Measurements from ENCODE around the gene IFITM5.
"Not testable (repeated sequence)": the region's sequence is repeated elsewhere in the genome, so short reads cannot be mapped to it uniquely, and the experiment has no call there.

Gene IFITM5

GRCh38 chr11:282171-282570, 17.2 kb downstream of the IFITM5 start:
- DNase-seq = no peak

DNA sequence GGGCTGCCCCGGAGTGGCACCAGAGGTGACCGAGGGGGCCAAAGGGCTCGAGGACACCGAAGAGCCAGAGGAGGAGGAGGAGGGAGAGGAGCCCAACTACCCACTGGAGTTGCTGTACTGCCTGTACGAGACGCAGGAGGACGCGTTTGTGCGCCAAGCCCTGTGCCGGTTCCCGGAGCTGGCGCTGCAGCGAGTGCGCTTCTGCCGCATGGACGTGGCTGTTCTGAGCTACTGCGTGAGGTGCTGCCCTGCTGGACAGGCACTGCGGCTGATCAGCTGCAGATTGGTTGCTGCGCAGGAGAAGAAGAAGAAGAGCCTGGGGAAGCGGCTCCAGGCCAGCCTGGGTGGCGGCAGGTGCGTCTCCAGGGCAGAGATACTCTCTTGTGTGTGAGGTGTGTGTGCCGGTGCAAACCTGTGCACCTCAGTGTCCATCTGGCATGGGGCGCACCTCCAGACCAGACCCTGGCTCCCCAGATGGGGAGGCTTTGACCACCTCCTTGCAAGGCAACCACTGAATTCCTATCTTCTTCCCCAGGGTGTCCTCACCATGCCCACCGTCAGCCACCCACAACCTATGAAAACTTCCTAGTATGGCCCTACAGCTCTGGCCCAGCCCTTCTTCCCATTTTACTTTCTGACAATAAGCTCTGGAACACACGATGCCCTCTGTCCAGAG, 17.7 kb downstream of the IFITM5 start:
- DNase-seq = no peak

DNA sequence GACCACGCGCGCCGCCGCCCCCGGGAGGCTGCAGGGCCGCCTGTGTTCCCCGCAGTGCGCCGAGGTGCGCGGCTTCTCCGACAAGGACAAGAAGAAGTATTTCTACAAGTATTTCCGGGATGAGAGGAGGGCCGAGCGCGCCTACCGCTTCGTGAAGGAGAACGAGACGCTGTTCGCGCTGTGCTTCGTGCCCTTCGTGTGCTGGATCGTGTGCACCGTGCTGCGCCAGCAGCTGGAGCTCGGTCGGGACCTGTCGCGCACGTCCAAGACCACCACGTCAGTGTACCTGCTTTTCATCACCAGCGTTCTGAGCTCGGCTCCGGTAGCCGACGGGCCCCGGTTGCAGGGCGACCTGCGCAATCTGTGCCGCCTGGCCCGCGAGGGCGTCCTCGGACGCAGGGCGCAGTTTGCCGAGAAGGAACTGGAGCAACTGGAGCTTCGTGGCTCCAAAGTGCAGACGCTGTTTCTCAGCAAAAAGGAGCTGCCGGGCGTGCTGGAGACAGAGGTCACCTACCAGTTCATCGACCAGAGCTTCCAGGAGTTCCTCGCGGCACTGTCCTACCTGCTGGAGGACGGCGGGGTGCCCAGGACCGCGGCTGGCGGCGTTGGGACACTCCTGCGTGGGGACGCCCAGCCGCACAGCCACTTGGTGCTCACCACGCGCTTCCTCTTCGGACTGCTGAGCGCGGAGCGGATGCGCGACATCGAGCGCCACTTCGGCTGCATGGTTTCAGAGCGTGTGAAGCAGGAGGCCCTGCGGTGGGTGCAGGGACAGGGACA, 18.4 kb downstream of the IFITM5 start:
- DNase-seq = no peak

- no peak for DNase-seq
Measured at GRCh38 chr11:279966-280705, 19.2 kb downstream of the IFITM5 start.

DNA sequence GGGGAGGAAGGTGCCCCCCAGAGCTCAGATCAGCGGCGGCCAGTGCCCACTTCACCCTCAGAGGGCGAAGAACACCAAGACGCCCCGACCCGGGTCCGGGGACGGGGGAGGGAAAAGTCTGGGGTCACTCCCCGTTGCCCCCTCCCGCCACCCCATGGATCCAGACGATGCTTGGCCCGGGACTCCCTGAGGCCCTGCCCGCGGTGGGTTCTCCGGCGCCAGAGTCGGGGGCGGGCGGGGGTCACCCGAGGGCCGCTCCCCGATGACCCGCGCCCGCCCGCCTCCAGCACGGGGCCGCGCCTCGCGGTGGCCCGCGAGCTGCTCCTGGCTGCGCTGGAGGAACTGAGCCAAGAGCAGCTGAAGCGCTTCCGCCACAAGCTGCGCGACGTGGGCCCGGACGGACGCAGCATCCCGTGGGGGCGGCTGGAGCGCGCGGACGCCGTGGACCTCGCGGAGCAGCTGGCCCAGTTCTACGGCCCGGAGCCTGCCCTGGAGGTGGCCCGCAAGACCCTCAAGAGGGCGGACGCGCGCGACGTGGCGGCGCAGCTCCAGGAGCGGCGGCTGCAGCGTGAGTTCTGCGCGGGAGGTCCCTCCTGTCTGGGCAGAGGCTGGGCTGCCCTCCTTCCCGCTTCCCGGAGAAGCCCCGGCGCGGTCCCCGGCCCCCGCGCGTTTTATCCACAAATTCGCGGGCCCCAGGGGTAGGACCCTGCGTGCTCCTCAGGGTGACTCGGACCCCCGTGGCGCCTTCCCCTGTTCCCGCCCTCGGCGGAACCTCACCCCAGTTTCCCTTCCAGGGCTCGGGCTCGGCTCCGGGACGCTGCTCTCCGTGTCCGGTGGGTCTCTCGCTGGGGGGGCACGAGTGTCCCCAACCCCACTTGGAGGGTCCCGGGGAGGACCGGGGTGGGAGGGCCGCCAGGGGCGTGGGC, 20.0 kb downstream of the IFITM5 start:
- no peak for DNase-seq

- no peak for DNase-seq
Measured at GRCh38 chr11:278001-278951, 21.1 kb downstream of the IFITM5 start, which contains the start of gene NLRP6. Gene NLRP6, plus strand, starts transcription at chr11:278407. Its CDS starts 163 bp downstream, at chr11:278570.

DNA sequence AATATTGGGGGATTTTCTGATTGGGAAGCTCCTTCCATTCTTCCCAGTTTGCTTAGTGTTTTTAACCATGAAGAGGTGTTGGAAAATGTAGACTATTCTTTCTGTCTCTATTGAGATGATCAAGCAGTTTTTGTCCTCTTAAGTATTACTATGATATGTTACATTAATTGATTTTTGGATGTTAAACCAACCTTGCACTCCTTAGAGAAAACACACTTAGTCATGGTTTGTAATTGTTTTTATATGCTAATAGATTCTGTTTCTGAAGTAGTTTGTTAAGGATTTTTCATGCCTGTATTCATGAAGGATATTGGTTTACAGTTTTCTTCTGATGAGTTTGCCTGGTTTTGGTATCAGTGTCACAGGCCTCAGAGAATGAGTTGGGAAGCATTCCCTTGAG, 23.1 kb downstream of the IFITM5 start:
- DNase-seq = no peak

- DNase-seq = no peak
Measured at GRCh38 chr11:272931-273198, 26.5 kb downstream of the IFITM5 start.

- no peak for DNase-seq
Measured at GRCh38 chr11:272195-272930, 27.0 kb downstream of the IFITM5 start.

GRCh38 chr11:271319-271715, 28.0 kb downstream of the IFITM5 start:
- no peak for DNase-seq

GRCh38 chr11:270451-271318, 28.6 kb downstream of the IFITM5 start:
- DNase-seq = no peak

GRCh38 chr11:269146-269890, 30.0 kb downstream of the IFITM5 start:
- no peak for DNase-seq

DNA sequence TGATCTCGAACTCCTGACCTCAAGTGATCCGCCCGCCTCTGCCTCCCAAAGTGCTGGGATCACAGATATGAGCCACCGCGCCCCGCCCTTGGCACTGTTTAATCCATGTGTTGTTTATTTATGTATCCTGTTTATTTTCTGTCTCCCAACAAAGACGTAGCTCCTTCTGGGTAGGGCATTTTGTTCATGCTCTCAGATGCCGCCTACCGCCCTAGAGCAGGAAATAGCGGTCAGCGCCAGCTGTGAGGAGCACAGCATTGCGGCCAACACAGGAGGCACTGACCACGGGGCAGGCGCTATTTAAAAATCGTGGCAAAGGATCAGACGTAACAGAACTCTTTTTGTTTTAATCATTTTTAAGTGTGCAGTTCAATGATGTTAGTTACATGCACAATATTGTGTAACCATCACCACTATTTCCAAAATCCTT, 30.6 kb downstream of the IFITM5 start:
- DNase-seq = not testable (repeated sequence)

- no peak for DNase-seq
Measured at GRCh38 chr11:267491-267994, 31.8 kb downstream of the IFITM5 start.

DNA sequence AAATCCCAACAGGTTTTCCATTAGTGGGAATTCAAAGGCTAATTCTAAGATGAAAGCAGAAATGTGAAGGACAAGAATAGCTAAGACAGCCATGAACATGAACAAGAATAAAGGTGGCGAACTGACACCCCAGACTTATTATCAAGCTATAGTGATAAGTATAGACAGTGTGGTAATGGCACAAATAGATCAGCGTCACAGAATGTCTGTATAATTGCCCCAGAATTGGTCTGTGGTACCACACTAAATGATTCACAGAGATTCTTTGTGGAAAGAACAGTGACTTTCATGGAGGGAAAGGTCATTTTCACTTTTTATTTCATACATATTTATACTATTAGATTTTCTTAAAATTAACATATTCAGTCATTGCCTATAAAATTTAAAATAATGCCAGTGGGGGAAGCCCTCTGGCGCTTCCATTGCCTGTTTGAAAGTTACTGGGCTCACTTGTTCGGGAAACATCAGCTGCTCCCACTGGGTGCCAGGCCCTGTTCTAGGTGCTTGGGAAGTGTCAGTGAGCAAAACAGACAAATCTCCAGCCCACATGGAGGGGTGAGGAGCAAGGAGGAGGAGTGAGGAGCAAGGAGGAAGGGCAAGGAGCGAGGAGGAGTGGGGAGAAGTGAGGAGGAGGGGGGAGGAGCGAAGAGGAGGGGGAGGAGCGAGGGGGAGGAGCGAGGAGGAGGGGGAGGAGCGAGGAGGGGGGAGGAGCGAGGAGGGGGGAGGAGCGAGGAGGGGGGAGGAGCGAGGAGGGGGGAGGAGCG, 32.5 kb downstream of the IFITM5 start:
- DNase-seq = no peak

DNA sequence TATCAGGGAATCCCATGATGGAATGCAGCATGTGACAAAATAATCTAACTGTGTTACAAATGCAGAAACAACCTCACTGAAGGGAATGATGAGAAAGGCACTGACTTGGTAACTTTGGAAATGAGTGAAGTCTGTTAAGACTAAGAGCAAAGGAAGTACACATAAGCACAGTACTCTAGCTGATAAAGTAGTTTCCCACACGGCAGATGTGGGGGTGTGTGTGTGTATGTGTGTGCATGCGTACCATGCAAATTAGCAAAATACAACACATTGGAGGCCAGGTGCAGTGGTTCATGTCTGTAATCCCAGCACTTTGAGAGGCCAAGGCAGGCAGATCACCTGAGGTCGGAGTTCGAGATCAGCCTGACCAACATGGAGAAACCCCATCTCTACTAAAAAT, 37.7 kb downstream of the IFITM5 start:
- no peak for DNase-seq

DNA sequence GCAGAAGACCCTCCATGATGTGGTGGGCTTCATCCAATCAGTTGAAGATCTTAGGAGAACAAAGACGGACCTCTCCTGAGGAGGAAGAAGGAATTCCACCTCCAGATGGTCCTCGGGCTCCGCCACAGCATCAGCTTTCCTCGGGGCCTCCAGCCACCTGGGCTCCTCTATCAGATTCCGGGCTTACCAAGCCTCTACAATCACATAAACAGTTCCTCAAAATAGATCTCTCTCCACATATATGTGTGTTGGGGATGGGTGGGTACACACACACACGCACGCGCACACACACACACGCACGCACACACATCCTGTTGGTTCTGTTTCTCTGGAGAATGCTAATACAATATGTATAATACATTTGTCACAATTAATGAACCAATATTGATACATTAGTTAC, 39.9 kb downstream of the IFITM5 start:
- no peak for DNase-seq

Data from SHP77 treated with DMSO at 0.1 percent for 48 hours (cell line).